ENCODE data around the gene HIVEP3. TPM values are rescaled to one million over a fixed set of nuclear protein-coding genes. Genes with fewer than 3 reads are reported as not detected.
A peak's percentile ranks its signal among the peaks of the same experiment; 100 is the strongest.

HIVEP3 gene
- total RNA-seq, 4 donors from 2014 or later: 3.2 to 11.0 (median 4.2) TPM

- H3K27me3 ChIP-seq: no peaks in the 10 kb centered on the region
- no peaks in the 10 kb centered on the region for H3K9me3 ChIP-seq
- no peaks in the 10 kb centered on the region for H3K36me3 ChIP-seq
- TF ChIP-seq POLR2A (IDR thresholded peaks at IDR 0.05) (no peak), CTCF (IDR thresholded peaks at IDR 0.05) (no peak)
- 93 to 96% methylated on average over 5 of the region's 5 CpGs for WGBS, 2 donors
- no peak for DNase-seq
- H3K4me1 ChIP-seq: peaks cover 29 to 78% (median 59%) of the 10 kb centered on the region in 3 donors
- intact Hi-C loops (cut with DNase I): no loop called here
- peak overlapping the region in 2 of 4 donors; percentile 41 to 74 for H3K27ac ChIP-seq
- no peak overlapping the region for H3K4me3 ChIP-seq
Measured at GRCh38 chr1:41621256-41621655, 297.5 kb downstream of the HIVEP3 start.

GRCh38 chr1:41620365-41621169 is 298.2 kb downstream of the HIVEP3 start:
- WGBS, 2 donors: 45 to 54% methylated on average over 4 to 8 of the region's 9 CpGs
- H3K4me3 ChIP-seq: no peak overlapping the region

GRCh38 chr1:41619511-41620364 is 299.0 kb downstream of the HIVEP3 start:
- no peak for DNase-seq
- Histone ChIP-seq H3K27me3 (no peaks in the 10 kb centered on the region), H3K27ac (peak overlapping the region in 3 of 4 donors; percentile 47 to 74 (median 58)), H3K9me3 (no peaks in the 10 kb centered on the region), H3K36me3 (no peaks in the 10 kb centered on the region), H3K4me1 (peaks cover 29 to 67% (median 55%) of the 10 kb centered on the region in 3 donors), H3K4me3 (no peak overlapping the region)
- WGBS, 2 donors: 47 to 49% methylated on average over 8 to 9 of the region's 10 CpGs
- TF ChIP-seq POLR2A (IDR thresholded peaks at IDR 0.05) (no peak), CTCF (IDR thresholded peaks at IDR 0.05) (no peak)
- intact Hi-C loops (cut with DNase I): no loop called here

More at GRCh38 chr1:41620365-41621169, 298.2 kb downstream of the HIVEP3 start:
- no peaks in the 10 kb centered on the region for H3K27me3 ChIP-seq
- no peak for DNase-seq
- H3K4me1 ChIP-seq: peaks cover 29 to 71% (median 55%) of the 10 kb centered on the region in 3 donors
- H3K9me3 ChIP-seq: no peaks in the 10 kb centered on the region
- TF ChIP-seq POLR2A (IDR thresholded peaks at IDR 0.05) (no peak), CTCF (IDR thresholded peaks at IDR 0.05) (no peak)
- H3K27ac ChIP-seq: peak overlapping the region; percentile 11 to 74 (median 50)
- intact Hi-C loops (cut with DNase I): no loop called here
- H3K36me3 ChIP-seq: no peaks in the 10 kb centered on the region

- peak overlapping the region in 3 of 4 donors; percentile 47 to 74 (median 70) for H3K27ac ChIP-seq
Measured at GRCh38 chr1:41618871-41619270, 299.9 kb downstream of the HIVEP3 start.

More at GRCh38 chr1:41618871-41619270, 299.9 kb downstream of the HIVEP3 start:
- Histone ChIP-seq H3K4me1 (peaks cover 29 to 70% (median 55%) of the 10 kb centered on the region in 3 donors), H3K4me3 (no peak overlapping the region), H3K36me3 (no peaks in the 10 kb centered on the region), H3K27me3 (no peaks in the 10 kb centered on the region), H3K9me3 (no peaks in the 10 kb centered on the region)
- WGBS, 2 donors: 82 to 90% methylated on average over 5 of the region's 6 CpGs
- TF ChIP-seq CTCF (IDR thresholded peaks at IDR 0.05) (no peak), POLR2A (IDR thresholded peaks at IDR 0.05) (no peak)
- no peak for DNase-seq
- intact Hi-C loops (cut with DNase I): no loop called here

All from esophagus squamous epithelium (tissue), 5 donors.